HL-60 (cell line): ENCODE measurements around the gene TBC1D12.

Experiments
- DNase-seq, 2 experiments: peaks; one replicate each; pipeline ENCODE4 v3.0.0-alpha.2; 2010 to 2020; ENCODE audit warnings: low read depth in 1 of 2, low spot score in 1 of 2
- H3K27ac ChIP-seq: fragments of 250-450 bp; sonication (Bioruptor Pico); replicated peaks from 2 replicates; pipeline ENCODE4 v1.5.1; 2020; ENCODE audit warnings: mild to moderate bottlenecking, moderate library complexity
- H3K27me3 ChIP-seq: fragments of 250-450 bp; sonication (Bioruptor Pico); 2 replicates; pipeline ENCODE4 v1.5.1; 2021; ENCODE audit warnings: mild to moderate bottlenecking, moderate library complexity; ENCODE audit not compliant: insufficient read depth, poor library complexity, severe bottlenecking
- H3K4me3 ChIP-seq: replicated peaks from 2 replicates; pipeline ENCODE4 v1.5.1; 2011; ENCODE audit warnings: mild to moderate bottlenecking, control low read depth, low read length; ENCODE audit not compliant: insufficient read depth
- GABPA ChIP-seq: IDR thresholded peaks from 2 replicates; pipeline ENCODE4 v1.6.1; 2012; ENCODE audit warnings: low read depth
- POLR2AphosphoS5 ChIP-seq: IDR thresholded peaks from 2 replicates; pipeline ENCODE4 v1.6.1; 2012; ENCODE audit warnings: low read depth
- SPI1 ChIP-seq: IDR thresholded peaks from 2 replicates; pipeline ENCODE4 v1.6.1; 2012; ENCODE audit warnings: low read depth, mild to moderate bottlenecking, borderline replicate concordance
- TF ChIP-seq, protein P1 (sequence below): IDR thresholded peaks from 2 replicates; pipeline ENCODE4 v1.6.1; 2012; ENCODE audit warnings: low read depth; ENCODE audit not compliant: insufficient replicate concordance
- TF ChIP-seq, protein P2 (sequence below): IDR thresholded peaks from one replicate; pipeline ENCODE4 v1.5.1; 2011; ENCODE audit warnings: low read length, control low read depth, inconsistent platforms; ENCODE audit not compliant: insufficient read depth

TBC1D12 gene

DNA sequence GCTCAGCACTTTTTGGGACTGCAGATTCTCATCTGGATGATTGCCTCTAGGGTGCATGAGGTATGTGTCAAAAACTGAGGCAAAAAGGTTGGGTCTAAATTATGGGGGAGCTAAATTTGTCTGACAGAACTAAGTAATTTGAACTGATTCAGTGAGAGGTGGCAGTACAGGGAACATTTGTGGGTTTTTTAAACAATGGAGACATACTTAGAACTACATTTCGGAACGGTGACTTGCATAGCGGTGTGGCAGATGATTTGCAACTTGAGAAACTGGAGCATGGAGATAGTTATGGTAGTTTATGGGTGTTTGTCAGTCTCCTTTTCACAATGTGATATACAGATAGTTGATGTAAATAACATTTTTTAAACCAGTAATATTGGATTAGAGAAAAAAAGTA lies 14.6 kb downstream of the TBC1D12 start:
- no peak for DNase-seq
- Histone ChIP-seq H3K4me3 (no peak overlapping the region), H3K27me3 (peaks cover 3% of the 10 kb centered on the region), H3K27ac (no peak overlapping the region)
- TF ChIP-seq GABPA: no peak
- TF ChIP-seq, protein P1, sequence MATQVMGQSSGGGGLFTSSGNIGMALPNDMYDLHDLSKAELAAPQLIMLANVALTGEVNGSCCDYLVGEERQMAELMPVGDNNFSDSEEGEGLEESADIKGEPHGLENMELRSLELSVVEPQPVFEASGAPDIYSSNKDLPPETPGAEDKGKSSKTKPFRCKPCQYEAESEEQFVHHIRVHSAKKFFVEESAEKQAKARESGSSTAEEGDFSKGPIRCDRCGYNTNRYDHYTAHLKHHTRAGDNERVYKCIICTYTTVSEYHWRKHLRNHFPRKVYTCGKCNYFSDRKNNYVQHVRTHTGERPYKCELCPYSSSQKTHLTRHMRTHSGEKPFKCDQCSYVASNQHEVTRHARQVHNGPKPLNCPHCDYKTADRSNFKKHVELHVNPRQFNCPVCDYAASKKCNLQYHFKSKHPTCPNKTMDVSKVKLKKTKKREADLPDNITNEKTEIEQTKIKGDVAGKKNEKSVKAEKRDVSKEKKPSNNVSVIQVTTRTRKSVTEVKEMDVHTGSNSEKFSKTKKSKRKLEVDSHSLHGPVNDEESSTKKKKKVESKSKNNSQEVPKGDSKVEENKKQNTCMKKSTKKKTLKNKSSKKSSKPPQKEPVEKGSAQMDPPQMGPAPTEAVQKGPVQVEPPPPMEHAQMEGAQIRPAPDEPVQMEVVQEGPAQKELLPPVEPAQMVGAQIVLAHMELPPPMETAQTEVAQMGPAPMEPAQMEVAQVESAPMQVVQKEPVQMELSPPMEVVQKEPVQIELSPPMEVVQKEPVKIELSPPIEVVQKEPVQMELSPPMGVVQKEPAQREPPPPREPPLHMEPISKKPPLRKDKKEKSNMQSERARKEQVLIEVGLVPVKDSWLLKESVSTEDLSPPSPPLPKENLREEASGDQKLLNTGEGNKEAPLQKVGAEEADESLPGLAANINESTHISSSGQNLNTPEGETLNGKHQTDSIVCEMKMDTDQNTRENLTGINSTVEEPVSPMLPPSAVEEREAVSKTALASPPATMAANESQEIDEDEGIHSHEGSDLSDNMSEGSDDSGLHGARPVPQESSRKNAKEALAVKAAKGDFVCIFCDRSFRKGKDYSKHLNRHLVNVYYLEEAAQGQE: no peak
- TF ChIP-seq, protein P2, sequence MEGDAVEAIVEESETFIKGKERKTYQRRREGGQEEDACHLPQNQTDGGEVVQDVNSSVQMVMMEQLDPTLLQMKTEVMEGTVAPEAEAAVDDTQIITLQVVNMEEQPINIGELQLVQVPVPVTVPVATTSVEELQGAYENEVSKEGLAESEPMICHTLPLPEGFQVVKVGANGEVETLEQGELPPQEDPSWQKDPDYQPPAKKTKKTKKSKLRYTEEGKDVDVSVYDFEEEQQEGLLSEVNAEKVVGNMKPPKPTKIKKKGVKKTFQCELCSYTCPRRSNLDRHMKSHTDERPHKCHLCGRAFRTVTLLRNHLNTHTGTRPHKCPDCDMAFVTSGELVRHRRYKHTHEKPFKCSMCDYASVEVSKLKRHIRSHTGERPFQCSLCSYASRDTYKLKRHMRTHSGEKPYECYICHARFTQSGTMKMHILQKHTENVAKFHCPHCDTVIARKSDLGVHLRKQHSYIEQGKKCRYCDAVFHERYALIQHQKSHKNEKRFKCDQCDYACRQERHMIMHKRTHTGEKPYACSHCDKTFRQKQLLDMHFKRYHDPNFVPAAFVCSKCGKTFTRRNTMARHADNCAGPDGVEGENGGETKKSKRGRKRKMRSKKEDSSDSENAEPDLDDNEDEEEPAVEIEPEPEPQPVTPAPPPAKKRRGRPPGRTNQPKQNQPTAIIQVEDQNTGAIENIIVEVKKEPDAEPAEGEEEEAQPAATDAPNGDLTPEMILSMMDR: no peak
- TF ChIP-seq POLR2AphosphoS5: no peak
- TF ChIP-seq SPI1: no peak

DNA sequence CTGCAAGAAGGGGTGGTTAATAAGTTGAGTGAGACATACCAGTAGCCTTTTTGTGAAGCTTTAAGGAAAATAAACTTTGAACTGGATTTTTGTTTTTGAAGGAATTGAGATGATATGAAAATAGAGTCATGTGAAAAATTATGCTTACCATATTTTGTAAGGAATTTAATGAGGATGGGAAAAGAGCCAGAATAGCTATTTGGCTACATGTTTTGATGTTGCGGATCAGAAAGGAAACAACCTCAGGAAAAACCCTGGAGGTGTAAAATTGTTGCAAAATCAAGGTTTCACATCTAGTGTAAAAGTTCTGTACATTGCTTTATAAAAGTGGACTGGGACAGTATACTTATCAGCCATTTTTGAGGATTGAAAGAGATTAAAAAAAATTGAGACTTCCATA lies 15.0 kb downstream of the TBC1D12 start:
- Histone ChIP-seq H3K27me3 (peaks cover 3% of the 10 kb centered on the region), H3K27ac (no peak overlapping the region), H3K4me3 (no peak overlapping the region)
- TF ChIP-seq, protein P2: no peak
- TF ChIP-seq POLR2AphosphoS5 (no peak), SPI1 (no peak), GABPA (no peak)
- TF ChIP-seq, protein P1: no peak
- DNase-seq: no peak

DNA sequence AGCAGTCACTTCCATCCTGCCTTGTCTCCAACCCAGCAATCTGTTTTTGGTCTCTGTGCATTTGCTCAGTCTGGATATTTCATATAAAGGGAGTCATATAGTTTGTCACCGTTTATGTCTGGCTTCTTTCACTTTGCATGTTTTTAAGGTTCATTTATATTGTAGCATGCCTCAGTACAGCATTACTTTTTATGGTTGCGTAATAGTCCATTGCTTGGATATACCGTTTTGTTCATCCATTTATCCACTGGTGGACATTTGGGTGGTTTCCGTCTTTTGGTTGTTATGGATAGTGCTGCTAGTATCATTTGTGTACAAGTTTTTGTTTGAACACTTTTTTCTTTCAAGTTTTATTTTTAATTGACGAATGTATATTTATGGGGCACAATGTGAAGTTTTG lies 18.2 kb downstream of the TBC1D12 start:
- H3K27me3 ChIP-seq: no peaks in the 10 kb centered on the region
- no peak overlapping the region for H3K4me3 ChIP-seq
- no peak overlapping the region for H3K27ac ChIP-seq
- no peak for TF ChIP-seq SPI1
- TF ChIP-seq, protein P1: no peak
- no peak for TF ChIP-seq GABPA
- TF ChIP-seq, protein P2: no peak
- TF ChIP-seq POLR2AphosphoS5: no peak
- no peak for DNase-seq
